ENCODE measurements around the gene PDCD1LG2.
"Not testable (repeated sequence)": the region's sequence is repeated elsewhere in the genome, so short reads cannot be mapped to it uniquely, and the experiment has no call there.

Gene PDCD1LG2

GRCh38 chr9:5580650-5581049 lies 70.3 kb downstream of the PDCD1LG2 start:
- in situ Hi-C loops (cut with HindIII; ENCODE audit: low pct_ligation_motif_present, low pct_unique_long_range_greater_than_20kb, low sequenced_read_pairs) = no loop called here
- no peak for DNase-seq

- in situ Hi-C loops (cut with HindIII; ENCODE audit: low pct_ligation_motif_present, low pct_unique_long_range_greater_than_20kb, low sequenced_read_pairs); DNase-seq: not testable (repeated sequence)
Measured at GRCh38 chr9:5581706-5582105, 71.4 kb downstream of the PDCD1LG2 start.

- peak; percentile 68 for DNase-seq
- in situ Hi-C loops (cut with HindIII; ENCODE audit: low pct_ligation_motif_present, low pct_unique_long_range_greater_than_20kb, low sequenced_read_pairs) = no loop called here
Measured at GRCh38 chr9:5582835-5583195, 72.5 kb downstream of the PDCD1LG2 start.

GRCh38 chr9:5586391-5586802 lies 76.1 kb downstream of the PDCD1LG2 start:
- in situ Hi-C loops (cut with HindIII; ENCODE audit: low pct_ligation_motif_present, low pct_unique_long_range_greater_than_20kb, low sequenced_read_pairs) = no loop called here

GRCh38 chr9:5587024-5587423 lies 76.7 kb downstream of the PDCD1LG2 start:
- in situ Hi-C loops (cut with HindIII; ENCODE audit: low pct_ligation_motif_present, low pct_unique_long_range_greater_than_20kb, low sequenced_read_pairs) = no loop called here
- no peak for DNase-seq

More at GRCh38 chr9:5586391-5586802, 76.1 kb downstream of the PDCD1LG2 start:
- no peak for DNase-seq

GRCh38 chr9:5592231-5592630 lies 81.9 kb downstream of the PDCD1LG2 start:
- no peak for DNase-seq
- in situ Hi-C loops (cut with HindIII; ENCODE audit: low pct_ligation_motif_present, low pct_unique_long_range_greater_than_20kb, low sequenced_read_pairs) = no loop called here

GRCh38 chr9:5592904-5593303 lies 82.6 kb downstream of the PDCD1LG2 start:
- in situ Hi-C loops (cut with HindIII; ENCODE audit: low pct_ligation_motif_present, low pct_unique_long_range_greater_than_20kb, low sequenced_read_pairs) = no loop called here
- no peak for DNase-seq

- DNase-seq = no peak
- in situ Hi-C loops (cut with HindIII; ENCODE audit: low pct_ligation_motif_present, low pct_unique_long_range_greater_than_20kb, low sequenced_read_pairs) = no loop called here
Measured at GRCh38 chr9:5593904-5594303, 83.6 kb downstream of the PDCD1LG2 start.

- in situ Hi-C loops (cut with HindIII; ENCODE audit: low pct_ligation_motif_present, low pct_unique_long_range_greater_than_20kb, low sequenced_read_pairs) = no loop called here
- no peak for DNase-seq
Measured at GRCh38 chr9:5596173-5596572, 85.8 kb downstream of the PDCD1LG2 start.

- peak; percentile 48 for DNase-seq
- in situ Hi-C loops (cut with HindIII; ENCODE audit: low pct_ligation_motif_present, low pct_unique_long_range_greater_than_20kb, low sequenced_read_pairs) = no loop called here
Measured at GRCh38 chr9:5608298-5609225, 98.2 kb downstream of the PDCD1LG2 start.

GRCh38 chr9:5609226-5609596 lies 98.9 kb downstream of the PDCD1LG2 start:
- in situ Hi-C loops (cut with HindIII; ENCODE audit: low pct_ligation_motif_present, low pct_unique_long_range_greater_than_20kb, low sequenced_read_pairs) = no loop called here
- no peak for DNase-seq

GRCh38 chr9:5610491-5610890 lies 100.2 kb downstream of the PDCD1LG2 start:
- in situ Hi-C loops (cut with HindIII; ENCODE audit: low pct_ligation_motif_present, low pct_unique_long_range_greater_than_20kb, low sequenced_read_pairs) = no loop called here

GRCh38 chr9:5611321-5612184 lies 101.2 kb downstream of the PDCD1LG2 start:
- no peak for DNase-seq
- in situ Hi-C loops (cut with HindIII; ENCODE audit: low pct_ligation_motif_present, low pct_unique_long_range_greater_than_20kb, low sequenced_read_pairs) = no loop called here

More at GRCh38 chr9:5610491-5610890, 100.2 kb downstream of the PDCD1LG2 start:
- no peak for DNase-seq

- in situ Hi-C loops (cut with HindIII; ENCODE audit: low pct_ligation_motif_present, low pct_unique_long_range_greater_than_20kb, low sequenced_read_pairs) = no loop called here
- DNase-seq = no peak
Measured at GRCh38 chr9:5612185-5612530, 101.8 kb downstream of the PDCD1LG2 start.

- no peak for DNase-seq
- in situ Hi-C loops (cut with HindIII; ENCODE audit: low pct_ligation_motif_present, low pct_unique_long_range_greater_than_20kb, low sequenced_read_pairs) = no loop called here
Measured at GRCh38 chr9:5614192-5614591, 103.9 kb downstream of the PDCD1LG2 start.

GRCh38 chr9:5614985-5615384 lies 104.7 kb downstream of the PDCD1LG2 start:
- in situ Hi-C loops (cut with HindIII; ENCODE audit: low pct_ligation_motif_present, low pct_unique_long_range_greater_than_20kb, low sequenced_read_pairs) = no loop called here

GRCh38 chr9:5617749-5618148 lies 107.4 kb downstream of the PDCD1LG2 start:
- no peak for DNase-seq
- in situ Hi-C loops (cut with HindIII; ENCODE audit: low pct_ligation_motif_present, low pct_unique_long_range_greater_than_20kb, low sequenced_read_pairs) = no loop called here

More at GRCh38 chr9:5614985-5615384, 104.7 kb downstream of the PDCD1LG2 start:
- DNase-seq = no peak

GRCh38 chr9:5620494-5620893 lies 110.2 kb downstream of the PDCD1LG2 start:
- no peak for DNase-seq
- in situ Hi-C loops (cut with HindIII; ENCODE audit: low pct_ligation_motif_present, low pct_unique_long_range_greater_than_20kb, low sequenced_read_pairs) = no loop called here

Data from ACHN (cell line).